IMR-90 (cell line): ENCODE measurements around the gene RELT. TPM values are rescaled to one million over a fixed set of nuclear protein-coding genes. Genes with fewer than 3 reads are reported as not detected.

ENCODE experiments used
- ATAC-seq: fragments of 200-7000 bp; cut with Tn5 transposase; 2 replicates; pipeline ENCODE4 v1.9.1; 2020; ENCODE audit warnings: low read depth, mild to moderate bottlenecking, moderate library complexity
- BruUV-seq: library from RNA; stranded (reverse); fragments of 400-500 nt; replicated peaks from 2 replicates; lab custom pipeline; 2021; lab: Mats Ljungman, UMichigan
- CTCF ChIA-PET: fragments of 300-600 bp; formaldehyde crosslinking; extraction: SDS; loops from one replicate; lab custom pipeline; 2021; ENCODE audit warnings: antibody characterized with exemption; lab: Yijun Ruan, JAX
- POLR2A ChIA-PET: fragments of 300-600 bp; sonication (Branson Sonifier 250); formaldehyde crosslinking; loops from one replicate; lab custom pipeline; 2022; ENCODE audit warnings: antibody characterized with exemption; ENCODE audit not compliant: unreplicated experiment; lab: Charles Lee
- DNase-seq: peaks from one replicate; pipeline ENCODE4 v3.0.0; 2013
- H2AFZ ChIP-seq: replicated peaks from 2 replicates; pipeline ENCODE3; 2013; ENCODE audit warnings: low read length, mild to moderate bottlenecking; ENCODE audit not compliant: poor library complexity
- H2AK5ac ChIP-seq: 2 replicates; pipeline ENCODE4 v1.6.1; 2013; ENCODE audit warnings: low read depth, low read length, inconsistent platforms
- H2AK9ac ChIP-seq: replicated peaks from 2 replicates; pipeline ENCODE3; 2013; ENCODE audit warnings: mild to moderate bottlenecking, low read depth, low read length, moderate library complexity; ENCODE audit not compliant: poor library complexity
- H2BK120ac ChIP-seq: 2 replicates; pipeline ENCODE4 v1.6.1; 2013; ENCODE audit warnings: low read depth, low read length, inconsistent platforms
- H2BK15ac ChIP-seq: 3 replicates; pipeline ENCODE4 v1.6.1; 2013; ENCODE audit warnings: low read depth, low read length, inconsistent platforms
- H2BK20ac ChIP-seq: 2 replicates; pipeline ENCODE4 v1.6.1; 2013; ENCODE audit warnings: low read depth, mild to moderate bottlenecking, inconsistent platforms, low read length, moderate library complexity
- H2BK5ac ChIP-seq: 2 replicates; pipeline ENCODE4 v1.6.1; 2013; ENCODE audit warnings: mild to moderate bottlenecking, low read depth, low read length, inconsistent platforms; ENCODE audit not compliant: poor library complexity, severe bottlenecking
- H3K14ac ChIP-seq: replicated peaks from 2 replicates; pipeline ENCODE4 v1.6.1; 2013; ENCODE audit warnings: low read depth, low read length, inconsistent platforms
- H3K18ac ChIP-seq: 2 replicates; pipeline ENCODE4 v1.6.1; 2013; ENCODE audit warnings: low read depth, low read length, control low read depth
- H3K23ac ChIP-seq: 2 replicates; pipeline ENCODE4 v1.6.1; 2013; ENCODE audit warnings: low read depth, low read length, inconsistent platforms
- H3K27ac ChIP-seq: 2 replicates; pipeline ENCODE4 v1.5.1; 2013; ENCODE audit warnings: mild to moderate bottlenecking, control low read depth, low read length; ENCODE audit not compliant: insufficient read depth
- H3K27me3 ChIP-seq: 2 replicates; pipeline ENCODE4 v1.6.1; 2013; ENCODE audit warnings: low read length; ENCODE audit not compliant: control insufficient read depth, insufficient read depth
- H3K36me3 ChIP-seq: 2 replicates; pipeline ENCODE4 v1.6.1; 2013; ENCODE audit warnings: low read length, mixed read lengths; ENCODE audit not compliant: control insufficient read depth, insufficient read depth
- H3K4ac ChIP-seq: 2 replicates; pipeline ENCODE4 v1.6.1; 2013; ENCODE audit warnings: low read depth, low read length, inconsistent platforms
- H3K4me1 ChIP-seq: 2 replicates; pipeline ENCODE4 v1.6.1; 2013; ENCODE audit warnings: low read length, mixed read lengths; ENCODE audit not compliant: control insufficient read depth, insufficient read depth
- H3K4me2 ChIP-seq: 2 replicates; pipeline ENCODE4 v1.6.1; 2013; ENCODE audit warnings: low read depth, mild to moderate bottlenecking, control low read depth, low read length, moderate library complexity
- H3K4me3 ChIP-seq: 2 replicates; pipeline ENCODE4 v1.5.1; 2013; ENCODE audit warnings: low read depth, mild to moderate bottlenecking, control low read depth, low read length, moderate library complexity; ENCODE audit not compliant: insufficient read depth
- H3K56ac ChIP-seq: 2 replicates; pipeline ENCODE4 v1.6.1; 2013; ENCODE audit warnings: low read length, inconsistent platforms; ENCODE audit not compliant: insufficient read depth; ENCODE audit errors: extremely low read depth
- H3K79me1 ChIP-seq, 2 experiments: 2 replicates each; pipeline ENCODE4 v1.6.1; 2013; ENCODE audit warnings: low read length in 2 of 2, inconsistent platforms in 1 of 2, low read depth in 1 of 2
- H3K9ac ChIP-seq: 2 replicates; pipeline ENCODE4 v1.6.1; 2013; ENCODE audit warnings: low read depth, low read length, control low read depth
- H3K9me1 ChIP-seq: 2 replicates; pipeline ENCODE4 v1.6.1; 2013; ENCODE audit warnings: low read length, inconsistent platforms; ENCODE audit not compliant: insufficient read depth
- H3K9me3 ChIP-seq: 2 replicates; pipeline ENCODE4 v1.6.1; 2013; ENCODE audit warnings: low read length; ENCODE audit not compliant: control insufficient read depth, insufficient read depth
- H4K20me1 ChIP-seq: 2 replicates; pipeline ENCODE4 v1.6.1; 2013; ENCODE audit warnings: low read length, inconsistent platforms; ENCODE audit not compliant: insufficient read depth
- H4K5ac ChIP-seq: 2 replicates; pipeline ENCODE4 v1.6.1; 2013; ENCODE audit warnings: mild to moderate bottlenecking, low read depth, low read length, control low read depth
- H4K8ac ChIP-seq, 2 experiments: 2 replicates each; pipeline ENCODE4 v1.6.1; 2013; ENCODE audit warnings: low read depth in 2 of 2, low read length in 2 of 2, control low read depth in 1 of 2, inconsistent platforms in 1 of 2
- H4K91ac ChIP-seq: 2 replicates; pipeline ENCODE4 v1.6.1; 2013; ENCODE audit warnings: low read depth, low read length, inconsistent platforms; ENCODE audit not compliant: insufficient read depth
- BHLHE40 ChIP-seq: fragments of 150-350 bp; IDR thresholded peaks from 2 replicates; pipeline ENCODE4 v1.6.1; 2016; ENCODE audit warnings: mild to moderate bottlenecking, low read depth, low read length
- CEBPB ChIP-seq: IDR thresholded peaks from 2 replicates; pipeline ENCODE4 v1.6.1; 2012; ENCODE audit warnings: low read depth, low read length, improper control_type of control experiment
- CHD1 ChIP-seq: IDR thresholded peaks from 2 replicates; pipeline ENCODE4 v1.6.1; 2012; ENCODE audit warnings: low read depth, low read length, improper control_type of control experiment
- FOS ChIP-seq: fragments of 150-350 bp; IDR thresholded peaks from 2 replicates; pipeline ENCODE4 v1.6.1; 2016; ENCODE audit warnings: low read depth, low read length
- MAFK ChIP-seq: IDR thresholded peaks from 2 replicates; pipeline ENCODE4 v1.6.1; 2012; ENCODE audit warnings: low read depth, low read length, improper control_type of control experiment
- MAZ ChIP-seq: IDR thresholded peaks from 2 replicates; pipeline ENCODE4 v1.6.1; 2012; ENCODE audit warnings: low read depth, mild to moderate bottlenecking, low read length, improper control_type of control experiment, moderate library complexity, borderline replicate concordance
- MXI1 ChIP-seq: IDR thresholded peaks from 2 replicates; pipeline ENCODE4 v1.6.1; 2012; ENCODE audit warnings: low read depth, mild to moderate bottlenecking, low read length, moderate library complexity, borderline replicate concordance
- NFE2L2 ChIP-seq: fragments of 150-350 bp; IDR thresholded peaks from 2 replicates; pipeline ENCODE4 v1.6.1; 2016; ENCODE audit warnings: low read depth, mild to moderate bottlenecking, low read length
- POLR2A ChIP-seq: IDR thresholded peaks from 2 replicates; pipeline ENCODE4 v1.6.1; 2012; ENCODE audit warnings: mild to moderate bottlenecking, low read depth, low read length
- RAD21 ChIP-seq: IDR thresholded peaks from 2 replicates; pipeline ENCODE4 v1.6.1; 2012; ENCODE audit warnings: low read length, improper control_type of control experiment
- RFX5 ChIP-seq: IDR thresholded peaks from 2 replicates; pipeline ENCODE4 v1.8.0; 2012; ENCODE audit warnings: low read depth, mild to moderate bottlenecking, low read length, moderate library complexity
- SMC3 ChIP-seq: fragments of 150-350 bp; IDR thresholded peaks from 2 replicates; pipeline ENCODE4 v1.6.1; 2016; ENCODE audit warnings: low read depth, mild to moderate bottlenecking, antibody characterized with exemption, low read length, moderate library complexity
- WGBS, 2 experiments: methylation state at CpG; one replicate each; pipeline versions ENCODE4 v1.1.5 to v1.1.7; 2013; ENCODE audit warnings: missing lambda C conversion rate in 2 of 2; ENCODE audit not compliant: insufficient read length in 1 of 2; ENCODE audit errors: extremely low coverage in 2 of 2; 5-methylcytosine and 5-hydroxymethylcytosine counted together
- dilution Hi-C: fragments of 300-500 bp; cut with HindIII; formaldehyde crosslinking; loops from one replicate; pipeline ENCODE4 v1.14.3; 2018; ENCODE audit warnings: low sequenced_read_pairs; ENCODE audit not compliant: unreplicated experiment
- in situ Hi-C: fragments of 300-500 bp; cut with MboI; formaldehyde crosslinking; loops from 3 replicates; pipeline ENCODE4 v1.14.3; 2019; ENCODE audit warnings: low sequenced_read_pairs, inconsistent platforms, mixed read lengths
- intact Hi-C: fragments of 100-400 bp; cut with micrococcal nuclease; formaldehyde crosslinking; loops from 2 replicates; pipeline ENCODE4 v1.10.0; 2022
- polyA plus RNA-seq, 3 experiments: library from polyadenylated mRNA; depleted of rRNA; stranded (reverse); fragments of >200 nt; gene quantifications; 2 replicates each; pipeline ENCODE4 v1.2.3, GENCODE V29; 2012; ENCODE audit warnings: low replicate concordance in 1 of 3
- total RNA-seq: library from RNA; depleted of rRNA; stranded (reverse); fragments of >200 nt; gene quantifications from 2 replicates; pipeline ENCODE4 v1.2.3, GENCODE V29; 2012
- TF ChIP-seq, protein P1 (sequence below): conservative IDR thresholded peaks from 2 replicates; pipeline ENCODE4 v1.5.1; 2012; ENCODE audit warnings: mild to moderate bottlenecking, low read depth, low read length, improper control_type of control experiment
- TF ChIP-seq, protein P2 (sequence below): fragments of 150-350 bp; IDR thresholded peaks from 2 replicates; pipeline ENCODE4 v1.6.1; 2017; ENCODE audit warnings: mild to moderate bottlenecking, antibody characterized with exemption, low read length, low read depth
- TF ChIP-seq, protein P3 (sequence below): fragments of 150-350 bp; IDR thresholded peaks from 2 replicates; pipeline ENCODE4 v1.6.1; 2016; ENCODE audit warnings: low read depth, mild to moderate bottlenecking, low read length, moderate library complexity, borderline replicate concordance

The RELT gene
- total and polyA plus RNA-seq, 2 of the 4 experiments (the other 2 are of a cell fraction), result 2.3 to 5.3 TPM

DNA sequence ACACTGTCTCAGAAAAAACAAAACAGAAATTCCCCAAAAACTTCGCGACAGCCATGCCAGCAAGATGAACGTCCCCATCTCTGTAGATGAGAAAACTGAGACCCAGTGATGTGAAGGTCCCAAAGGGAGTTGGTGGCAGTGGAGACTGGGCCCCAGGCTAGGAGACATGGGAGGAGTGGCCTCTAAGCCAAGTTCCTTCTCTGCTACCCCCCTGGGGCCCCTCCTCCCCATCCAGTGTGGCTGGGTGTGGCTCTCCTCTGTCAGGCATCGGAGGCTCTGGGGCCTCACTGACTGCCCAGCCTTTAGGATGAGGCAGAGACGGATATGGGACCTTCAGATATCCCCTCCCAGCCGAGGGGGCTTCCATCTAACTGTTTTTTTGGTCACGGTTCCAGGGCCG lies 9.8 kb downstream of the RELT start:
- BruUV-seq, result no TSS peak
- WGBS, 2 experiments, result no CpG with 5 or more reads among the region's 8 CpGs
- ChIA-PET CTCF (no interaction called here), POLR2A (no interaction called here)
- H3K27me3 ChIP-seq, result no peaks in the 10 kb centered on the region
- H2BK120ac ChIP-seq, result no peak overlapping the region; the same call in 1 of the 2 replicates
- no peak overlapping the region for H3K4me3 ChIP-seq
- TF ChIP-seq POLR2A (no peak), MXI1 (no peak), FOS (no peak), MAZ (no peak), BHLHE40 (no peak), RAD21 (no peak), CHD1 (no peak), RFX5 (no peak), CEBPB (no peak), SMC3 (no peak), NFE2L2 (no peak), MAFK (no peak)
- TF ChIP-seq, protein P1, sequence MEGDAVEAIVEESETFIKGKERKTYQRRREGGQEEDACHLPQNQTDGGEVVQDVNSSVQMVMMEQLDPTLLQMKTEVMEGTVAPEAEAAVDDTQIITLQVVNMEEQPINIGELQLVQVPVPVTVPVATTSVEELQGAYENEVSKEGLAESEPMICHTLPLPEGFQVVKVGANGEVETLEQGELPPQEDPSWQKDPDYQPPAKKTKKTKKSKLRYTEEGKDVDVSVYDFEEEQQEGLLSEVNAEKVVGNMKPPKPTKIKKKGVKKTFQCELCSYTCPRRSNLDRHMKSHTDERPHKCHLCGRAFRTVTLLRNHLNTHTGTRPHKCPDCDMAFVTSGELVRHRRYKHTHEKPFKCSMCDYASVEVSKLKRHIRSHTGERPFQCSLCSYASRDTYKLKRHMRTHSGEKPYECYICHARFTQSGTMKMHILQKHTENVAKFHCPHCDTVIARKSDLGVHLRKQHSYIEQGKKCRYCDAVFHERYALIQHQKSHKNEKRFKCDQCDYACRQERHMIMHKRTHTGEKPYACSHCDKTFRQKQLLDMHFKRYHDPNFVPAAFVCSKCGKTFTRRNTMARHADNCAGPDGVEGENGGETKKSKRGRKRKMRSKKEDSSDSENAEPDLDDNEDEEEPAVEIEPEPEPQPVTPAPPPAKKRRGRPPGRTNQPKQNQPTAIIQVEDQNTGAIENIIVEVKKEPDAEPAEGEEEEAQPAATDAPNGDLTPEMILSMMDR, result no peak
- TF ChIP-seq, protein P2, sequence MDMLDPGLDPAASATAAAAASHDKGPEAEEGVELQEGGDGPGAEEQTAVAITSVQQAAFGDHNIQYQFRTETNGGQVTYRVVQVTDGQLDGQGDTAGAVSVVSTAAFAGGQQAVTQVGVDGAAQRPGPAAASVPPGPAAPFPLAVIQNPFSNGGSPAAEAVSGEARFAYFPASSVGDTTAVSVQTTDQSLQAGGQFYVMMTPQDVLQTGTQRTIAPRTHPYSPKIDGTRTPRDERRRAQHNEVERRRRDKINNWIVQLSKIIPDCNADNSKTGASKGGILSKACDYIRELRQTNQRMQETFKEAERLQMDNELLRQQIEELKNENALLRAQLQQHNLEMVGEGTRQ, result no peak
- TF ChIP-seq, protein P3, sequence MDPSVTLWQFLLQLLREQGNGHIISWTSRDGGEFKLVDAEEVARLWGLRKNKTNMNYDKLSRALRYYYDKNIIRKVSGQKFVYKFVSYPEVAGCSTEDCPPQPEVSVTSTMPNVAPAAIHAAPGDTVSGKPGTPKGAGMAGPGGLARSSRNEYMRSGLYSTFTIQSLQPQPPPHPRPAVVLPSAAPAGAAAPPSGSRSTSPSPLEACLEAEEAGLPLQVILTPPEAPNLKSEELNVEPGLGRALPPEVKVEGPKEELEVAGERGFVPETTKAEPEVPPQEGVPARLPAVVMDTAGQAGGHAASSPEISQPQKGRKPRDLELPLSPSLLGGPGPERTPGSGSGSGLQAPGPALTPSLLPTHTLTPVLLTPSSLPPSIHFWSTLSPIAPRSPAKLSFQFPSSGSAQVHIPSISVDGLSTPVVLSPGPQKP, result no peak
- H2BK15ac ChIP-seq, result no peak overlapping the region
- peak overlapping the region; percentile 3 for H4K5ac ChIP-seq
- H3K23ac ChIP-seq, result no peak overlapping the region
- H3K4me2 ChIP-seq, result no peak overlapping the region
- no peak overlapping the region; the same call in 1 of the 2 replicates for H2BK20ac ChIP-seq
- no peak overlapping the region for H2BK5ac ChIP-seq
- no peaks in the 10 kb centered on the region for H3K36me3 ChIP-seq
- H2AK9ac ChIP-seq, result peak overlapping the region; percentile 33
- ATAC-seq, result no peak
- peak overlapping the region; percentile 14 for H3K4ac ChIP-seq
- H2AFZ ChIP-seq, result peak overlapping the region; percentile 35
- H3K18ac ChIP-seq, result no peak overlapping the region
- H4K8ac ChIP-seq, result peak overlapping the region in 1 of 2 experiments; percentile 38; a peak in 1 of 4 replicates
- dilution Hi-C loops, result no loop called here
- no peak overlapping the region for H3K9ac ChIP-seq
- DNase-seq, result no peak
- no peak overlapping the region for H4K91ac ChIP-seq
- intact Hi-C loops, result no loop called here
- peaks cover 29% of the 10 kb centered on the region for H4K20me1 ChIP-seq
- H3K27ac ChIP-seq, result no peak overlapping the region
- H3K4me1 ChIP-seq, result peaks cover 33% of the 10 kb centered on the region
- H3K14ac ChIP-seq, result 0 out of 2 replicates have a peak overlapping the region, but pooled peaks have one; percentile 39
- peaks cover 36 to 58% of the 10 kb centered on the region in 2 experiments for H3K79me1 ChIP-seq
- H3K56ac ChIP-seq, result no peak overlapping the region
- peak overlapping the region; percentile 15; the same call in 1 of the 2 replicates for H2AK5ac ChIP-seq
- H3K9me3 ChIP-seq, result no peaks in the 10 kb centered on the region
- in situ Hi-C loops, result no loop called here
- peaks cover 21% of the 10 kb centered on the region; the same call in 1 of the 2 replicates for H3K9me1 ChIP-seq
